ENCODE results near the gene CACNA1C.

DNA sequence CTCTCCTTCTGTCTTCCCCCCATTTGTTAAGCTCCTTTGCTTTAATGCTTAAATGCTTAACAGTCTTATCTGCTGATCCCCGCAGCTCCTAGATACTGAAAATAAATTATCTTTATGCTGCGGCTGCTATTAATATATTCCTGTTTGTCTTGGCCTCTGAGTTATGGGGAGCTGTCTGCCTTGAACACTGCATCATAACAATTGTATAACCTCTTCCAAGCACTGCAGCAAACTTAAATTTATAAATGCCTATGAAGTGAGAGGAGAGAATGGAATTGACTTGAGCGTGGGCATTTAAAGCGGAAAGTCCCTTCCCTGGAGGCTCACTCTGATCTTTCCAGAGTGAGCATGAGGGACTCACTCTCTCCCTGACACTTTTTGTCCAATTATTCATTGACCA is 25.4 kb upstream of the CACNA1C start:
- TF ChIP-seq EZH2 (IDR thresholded peaks at IDR 0.05; ENCODE audit: borderline replicate concordance, low read depth, low read length, severe bottlenecking) (no peak), CTCF (IDR thresholded peaks at IDR 0.05; ENCODE audit: borderline replicate concordance, extremely low read depth, low read length, poor library complexity, severe bottlenecking) (no peak)

Measured in DND-41 (cell line).